DMS79 treated with DMSO at 0.1 percent for 48 hours (cell line): ENCODE results near the gene CTDSPL.

Source experiments
- DNase-seq: peaks from one replicate; lab custom pipeline; 2025; lab: John Stamatoyannopoulos, UW

Gene CTDSPL

GRCh38 chr3:37943631-37944314 is 82.1 kb downstream of the CTDSPL start:
- DNase-seq = no peak

GRCh38 chr3:37944391-37944842 is 82.7 kb downstream of the CTDSPL start:
- no peak for DNase-seq

- no peak for DNase-seq
Measured at GRCh38 chr3:37945156-37945806, 83.6 kb downstream of the CTDSPL start.

GRCh38 chr3:37945807-37946530 is 84.3 kb downstream of the CTDSPL start:
- DNase-seq = no peak

GRCh38 chr3:37946531-37946889 is 84.8 kb downstream of the CTDSPL start:
- no peak for DNase-seq

- DNase-seq = no peak
Measured at GRCh38 chr3:37949866-37950265, 88.2 kb downstream of the CTDSPL start.

GRCh38 chr3:37952564-37952963 is 90.9 kb downstream of the CTDSPL start:
- DNase-seq = no peak

- no peak for DNase-seq
Measured at GRCh38 chr3:37953226-37953625, 91.5 kb downstream of the CTDSPL start.

- no peak for DNase-seq
Measured at GRCh38 chr3:37953707-37954394, 92.2 kb downstream of the CTDSPL start.

GRCh38 chr3:37954881-37955280 is 93.2 kb downstream of the CTDSPL start:
- no peak for DNase-seq

- no peak for DNase-seq
Measured at GRCh38 chr3:37955918-37956707, 94.4 kb downstream of the CTDSPL start.

GRCh38 chr3:37956723-37957538 is 95.3 kb downstream of the CTDSPL start:
- no peak for DNase-seq

GRCh38 chr3:37957539-37957936 is 95.9 kb downstream of the CTDSPL start:
- no peak for DNase-seq

- no peak for DNase-seq
Measured at GRCh38 chr3:37961622-37962431, 100.1 kb downstream of the CTDSPL start.

- no peak for DNase-seq
Measured at GRCh38 chr3:37963016-37963415, 101.3 kb downstream of the CTDSPL start.

- DNase-seq = no peak
Measured at GRCh38 chr3:37963635-37964034, 102.0 kb downstream of the CTDSPL start.

- no peak for DNase-seq
Measured at GRCh38 chr3:37964146-37964545, 102.5 kb downstream of the CTDSPL start.

GRCh38 chr3:37964716-37965115 is 103.0 kb downstream of the CTDSPL start:
- DNase-seq = no peak

- no peak for DNase-seq
Measured at GRCh38 chr3:37967260-37967881, 105.7 kb downstream of the CTDSPL start.

GRCh38 chr3:37968199-37968598 is 106.5 kb downstream of the CTDSPL start:
- no peak for DNase-seq
